Stomach smooth muscle (tissue), 2 donors: ENCODE measurements around the gene MDH1.
A peak's percentile ranks its signal among the peaks of the same experiment; 100 is the strongest.
"Not testable (repeated sequence)": the region's sequence is repeated elsewhere in the genome, so short reads cannot be mapped to it uniquely, and the experiment has no call there.

ENCODE experiments used
- H3K27ac ChIP-seq: one replicate; pipeline ENCODE4 v1.7.0; 2013; ENCODE audit warnings: mild to moderate bottlenecking, low read length, inconsistent platforms
- H3K27me3 ChIP-seq, 2 donors: one replicate each; pipeline ENCODE4 v1.7.0; 2013; ENCODE audit warnings: low read length in 2 of 2; ENCODE audit not compliant: insufficient read depth in 2 of 2, control insufficient read depth in 1 of 2
- H3K36me3 ChIP-seq, 2 donors: one replicate each; pipeline ENCODE4 v1.7.0; 2013; ENCODE audit warnings: low read length in 2 of 2; ENCODE audit not compliant: control insufficient read depth in 2 of 2, insufficient read depth in 2 of 2
- H3K4me1 ChIP-seq: one replicate; pipeline ENCODE4 v1.7.0; 2013; ENCODE audit warnings: low read length; ENCODE audit not compliant: control insufficient read depth, insufficient read depth
- H3K4me3 ChIP-seq, 2 donors: one replicate each; pipeline ENCODE4 v1.7.0; 2013; ENCODE audit warnings: low read length in 2 of 2
- H3K9ac ChIP-seq, 2 donors: one replicate each; pipeline ENCODE4 v1.7.0; 2013; ENCODE audit warnings: low read length in 2 of 2, mild to moderate bottlenecking in 1 of 2
- H3K9me3 ChIP-seq, 2 donors: one replicate each; pipeline ENCODE4 v1.7.0; 2013; ENCODE audit warnings: low read length in 2 of 2; ENCODE audit not compliant: control insufficient read depth in 2 of 2
- donor health status: healthy.
- donor health status: Pancreatic carcinoma.

Gene MDH1

GRCh38 chr2:63571291-63571690 is 17.5 kb upstream of the MDH1 start:
- no peak overlapping the region for H3K4me3 ChIP-seq
- no peaks in the 10 kb centered on the region for H3K27me3 ChIP-seq
- H3K36me3 ChIP-seq, result no peaks in the 10 kb centered on the region
- no peak overlapping the region for H3K9ac ChIP-seq
- H3K4me1 ChIP-seq, result no peaks in the 10 kb centered on the region
- H3K27ac ChIP-seq, result no peak overlapping the region
- H3K9me3 ChIP-seq, result no peaks in the 10 kb centered on the region

GRCh38 chr2:63572001-63572400 is 16.8 kb upstream of the MDH1 start:
- no peak overlapping the region for H3K27ac ChIP-seq
- no peaks in the 10 kb centered on the region for H3K27me3 ChIP-seq
- no peak overlapping the region for H3K4me3 ChIP-seq
- no peak overlapping the region for H3K9ac ChIP-seq
- no peaks in the 10 kb centered on the region for H3K4me1 ChIP-seq
- no peaks in the 10 kb centered on the region for H3K36me3 ChIP-seq
- H3K9me3 ChIP-seq, result no peaks in the 10 kb centered on the region

GRCh38 chr2:63573026-63573425 is 15.7 kb upstream of the MDH1 start:
- H3K9me3 ChIP-seq, H3K4me3 ChIP-seq, H3K36me3 ChIP-seq, H3K4me1 ChIP-seq, H3K9ac ChIP-seq, H3K27me3 ChIP-seq, H3K27ac ChIP-seq: not testable (repeated sequence)

- H3K36me3 ChIP-seq, H3K9me3 ChIP-seq, H3K4me1 ChIP-seq, H3K27me3 ChIP-seq, H3K27ac ChIP-seq, H3K9ac ChIP-seq, H3K4me3 ChIP-seq: not testable (repeated sequence)
Measured at GRCh38 chr2:63573726-63574345, 14.9 kb upstream of the MDH1 start.

- H3K27me3 ChIP-seq, result no peaks in the 10 kb centered on the region
- no peak overlapping the region for H3K27ac ChIP-seq
Measured at GRCh38 chr2:63576546-63576945, 12.2 kb upstream of the MDH1 start.

GRCh38 chr2:63578767-63579166 is 10.0 kb upstream of the MDH1 start:
- H3K36me3 ChIP-seq, result no peaks in the 10 kb centered on the region
- no peaks in the 10 kb centered on the region for H3K27me3 ChIP-seq
- no peaks in the 10 kb centered on the region for H3K9me3 ChIP-seq
- H3K4me3 ChIP-seq, result no peak overlapping the region
- H3K27ac ChIP-seq, result no peak overlapping the region
- peaks cover 4% of the 10 kb centered on the region for H3K4me1 ChIP-seq
- H3K9ac ChIP-seq, result no peak overlapping the region

More at GRCh38 chr2:63576546-63576945, 12.2 kb upstream of the MDH1 start:
- Histone ChIP-seq H3K9ac (no peak overlapping the region), H3K9me3 (no peaks in the 10 kb centered on the region), H3K4me3 (no peak overlapping the region), H3K4me1 (peaks cover 4% of the 10 kb centered on the region), H3K36me3 (no peaks in the 10 kb centered on the region)

GRCh38 chr2:63580651-63581297 is 8.0 kb upstream of the MDH1 start:
- no peaks in the 10 kb centered on the region for H3K36me3 ChIP-seq
- H3K4me3 ChIP-seq, result peak overlapping the region in 1 of 2 donors; percentile 22

GRCh38 chr2:63581298-63581961 is 7.3 kb upstream of the MDH1 start:
- Histone ChIP-seq H3K9me3 (no peaks in the 10 kb centered on the region), H3K4me1 (peaks cover 4% of the 10 kb centered on the region), H3K27ac (no peak overlapping the region), H3K27me3 (no peaks in the 10 kb centered on the region), H3K4me3 (peak overlapping the region in 1 of 2 donors; percentile 22), H3K9ac (peak overlapping the region in 1 of 2 donors; percentile 19), H3K36me3 (no peaks in the 10 kb centered on the region)

More at GRCh38 chr2:63580651-63581297, 8.0 kb upstream of the MDH1 start:
- H3K4me1 ChIP-seq, result peaks cover 4% of the 10 kb centered on the region
- H3K27ac ChIP-seq, result no peak overlapping the region
- H3K9me3 ChIP-seq, result no peaks in the 10 kb centered on the region
- no peaks in the 10 kb centered on the region for H3K27me3 ChIP-seq
- H3K9ac ChIP-seq, result peak overlapping the region in 1 of 2 donors; percentile 19

GRCh38 chr2:63582873-63583272 is 5.9 kb upstream of the MDH1 start:
- Histone ChIP-seq H3K27ac (no peak overlapping the region), H3K4me3 (no peak overlapping the region), H3K27me3 (no peaks in the 10 kb centered on the region), H3K4me1 (peaks cover 7% of the 10 kb centered on the region), H3K9me3 (no peaks in the 10 kb centered on the region), H3K9ac (no peak overlapping the region), H3K36me3 (no peaks in the 10 kb centered on the region)

GRCh38 chr2:63587814-63588384 is 864 bp upstream of the MDH1 start:
- no peaks in the 10 kb centered on the region for H3K27me3 ChIP-seq

More at GRCh38 chr2:63587814-63588384, 864 bp upstream of the MDH1 start:
- Histone ChIP-seq H3K27ac (peak overlapping the region; percentile 88), H3K36me3 (no peaks in the 10 kb centered on the region), H3K4me1 (peaks cover 17% of the 10 kb centered on the region), H3K4me3 (peak overlapping the region; percentile 96 to 99), H3K9me3 (no peaks in the 10 kb centered on the region), H3K9ac (peak overlapping the region; percentile 94 to 95)
